H9 (cell line): ENCODE data around the gene SSB. TPM values are rescaled to one million over a fixed set of nuclear protein-coding genes. Genes with fewer than 3 reads are reported as not detected.

Source experiments
- DNase-seq: peaks from one replicate; pipeline ENCODE4 v3.0.0-alpha.2; 2017
- H2AFZ ChIP-seq: one replicate; pipeline ENCODE4 v1.6.1; 2013; ENCODE audit warnings: mild to moderate bottlenecking, low read length, control low read depth, moderate library complexity
- H2AK5ac ChIP-seq: 2 replicates; pipeline ENCODE4 v1.6.1; 2013; ENCODE audit warnings: low read length, control low read depth, mixed read lengths; ENCODE audit not compliant: insufficient read length
- H2BK120ac ChIP-seq: one replicate; pipeline ENCODE4 v1.6.1; 2013; ENCODE audit warnings: low read depth, mild to moderate bottlenecking, low read length, control low read depth, inconsistent platforms; ENCODE audit not compliant: poor library complexity, severe bottlenecking
- H2BK12ac ChIP-seq: 2 replicates; pipeline ENCODE4 v1.6.1; 2013; ENCODE audit warnings: low read length, control low read depth, mixed read lengths, low read depth; ENCODE audit not compliant: insufficient read length
- H2BK15ac ChIP-seq: 2 replicates; pipeline ENCODE4 v1.6.1; 2013; ENCODE audit warnings: low read depth, low read length, control low read depth
- H2BK20ac ChIP-seq: one replicate; pipeline ENCODE4 v1.6.1; 2013; ENCODE audit warnings: low read depth, mild to moderate bottlenecking, low read length, control low read depth, inconsistent platforms; ENCODE audit not compliant: poor library complexity, severe bottlenecking
- H2BK5ac ChIP-seq: 2 replicates; pipeline ENCODE4 v1.6.1; 2013; ENCODE audit warnings: low read length, control low read depth, mixed read lengths; ENCODE audit not compliant: insufficient read length
- H3K14ac ChIP-seq: 2 replicates; pipeline ENCODE4 v1.6.1; 2013; ENCODE audit warnings: low read length, control low read depth; ENCODE audit not compliant: insufficient read depth
- H3K18ac ChIP-seq: 2 replicates; pipeline ENCODE4 v1.6.1; 2013; ENCODE audit warnings: low read depth, mild to moderate bottlenecking, mixed read lengths, low read length, control low read depth; ENCODE audit not compliant: insufficient read length
- H3K23ac ChIP-seq: 2 replicates; pipeline ENCODE4 v1.6.1; 2013; ENCODE audit warnings: low read length, control low read depth, mixed read lengths, low read depth; ENCODE audit not compliant: insufficient read length
- H3K23me2 ChIP-seq: 2 replicates; pipeline ENCODE4 v1.6.1; 2013; ENCODE audit warnings: low read depth, mild to moderate bottlenecking, mixed read lengths, low read length, control low read depth; ENCODE audit not compliant: insufficient read length, poor library complexity, severe bottlenecking
- H3K27ac ChIP-seq: 2 replicates; pipeline ENCODE4 v1.5.1; 2013; ENCODE audit warnings: low read length, control low read depth, mixed read lengths, low read depth; ENCODE audit not compliant: insufficient read length
- H3K27me3 ChIP-seq: 2 replicates; pipeline ENCODE4 v1.6.1; 2013; ENCODE audit warnings: low read length, control low read depth, inconsistent platforms; ENCODE audit not compliant: insufficient read depth
- H3K4ac ChIP-seq: 2 replicates; pipeline ENCODE4 v1.6.1; 2013; ENCODE audit warnings: low read depth, mild to moderate bottlenecking, control low read depth, inconsistent platforms, low read length, moderate library complexity
- H3K4me1 ChIP-seq: 2 replicates; pipeline ENCODE4 v1.6.1; 2013; ENCODE audit warnings: low read length, control low read depth, inconsistent platforms; ENCODE audit not compliant: insufficient read depth
- H3K4me2 ChIP-seq: 2 replicates; pipeline ENCODE4 v1.6.1; 2013; ENCODE audit warnings: low read length, control low read depth, mixed read lengths; ENCODE audit not compliant: insufficient read length, insufficient read depth
- H3K56ac ChIP-seq: 2 replicates; pipeline ENCODE4 v1.6.1; 2013; ENCODE audit warnings: low read depth, mild to moderate bottlenecking, mixed read lengths, low read length, control low read depth; ENCODE audit not compliant: insufficient read length
- H3K79me1 ChIP-seq: 2 replicates; pipeline ENCODE4 v1.6.1; 2013; ENCODE audit warnings: low read depth, mild to moderate bottlenecking, moderate library complexity, low read length, control low read depth, inconsistent platforms; ENCODE audit not compliant: insufficient read depth, poor library complexity, severe bottlenecking
- H3K79me2 ChIP-seq: 2 replicates; pipeline ENCODE4 v1.6.1; 2013; ENCODE audit warnings: low read length, control low read depth, inconsistent platforms; ENCODE audit not compliant: insufficient read depth
- H3K9ac ChIP-seq: 2 replicates; pipeline ENCODE4 v1.6.1; 2013; ENCODE audit warnings: low read length, control low read depth, mixed read lengths; ENCODE audit not compliant: insufficient read length; ENCODE audit errors: extremely low read depth
- H3K9me3 ChIP-seq: one replicate; pipeline ENCODE4 v1.6.1; 2013; ENCODE audit warnings: low read depth, low read length, inconsistent platforms; ENCODE audit not compliant: control insufficient read depth
- H3T11ph ChIP-seq: one replicate; pipeline ENCODE4 v1.6.1; 2013; ENCODE audit warnings: mild to moderate bottlenecking, low read length, control low read depth, inconsistent platforms
- H4K20me1 ChIP-seq: one replicate; pipeline ENCODE4 v1.6.1; 2013; ENCODE audit not compliant: control insufficient read depth, insufficient read length, insufficient read depth
- H4K5ac ChIP-seq: 2 replicates; pipeline ENCODE4 v1.6.1; 2013; ENCODE audit warnings: low read depth, mild to moderate bottlenecking, mixed read lengths, low read length, control low read depth; ENCODE audit not compliant: insufficient read length
- H4K8ac ChIP-seq: replicated peaks from 2 replicates; pipeline ENCODE4 v1.6.1; 2013; ENCODE audit warnings: low read length, control low read depth, mixed read lengths, low read depth; ENCODE audit not compliant: insufficient read length
- H4K91ac ChIP-seq: 2 replicates; pipeline ENCODE4 v1.6.1; 2013; ENCODE audit warnings: low read depth, mild to moderate bottlenecking, moderate library complexity, mixed read lengths, low read length, control low read depth; ENCODE audit not compliant: insufficient read length
- H3K27ac Mint-ChIP-seq, 3 experiments: 2 replicates in 2 of 3; 3 replicates in 1 of 3; pipeline ENCODE4 v1.8.0; 2020 to 2021; ENCODE audit warnings: mixed read lengths in 3 of 3, mild to moderate bottlenecking in 1 of 3, moderate library complexity in 1 of 3
- H3K27me3 Mint-ChIP-seq: 2 replicates; pipeline ENCODE4 v1.8.0; 2021; ENCODE audit warnings: low read depth, mild to moderate bottlenecking, moderate library complexity, mixed read lengths
- H3K36me3 Mint-ChIP-seq, 3 experiments: 2 replicates in 2 of 3; 3 replicates in 1 of 3; pipeline ENCODE4 v1.8.0; 2020 to 2021; ENCODE audit warnings: low read depth in 3 of 3, mixed read lengths in 3 of 3; ENCODE audit not compliant: insufficient read depth in 1 of 3
- H3K4me1 Mint-ChIP-seq, 2 experiments: 2 replicates each; pipeline ENCODE4 v1.8.0; 2020; ENCODE audit warnings: mixed read lengths in 2 of 2
- H3K4me3 Mint-ChIP-seq, 2 experiments: 2 replicates in 1 of 2; 3 replicates in 1 of 2; pipeline ENCODE4 v1.8.0; 2020 to 2021; ENCODE audit warnings: mild to moderate bottlenecking in 2 of 2, mixed read lengths in 2 of 2, moderate library complexity in 1 of 2
- H3K9me3 Mint-ChIP-seq, 2 experiments: 2 replicates in 1 of 2; 3 replicates in 1 of 2; pipeline ENCODE4 v1.8.0; 2020; ENCODE audit warnings: mild to moderate bottlenecking in 2 of 2, mixed read lengths in 2 of 2, moderate library complexity in 1 of 2
- CTCF ChIP-seq: fragments of 200-600 bp; sonication (generic); conservative IDR thresholded peaks from 3 replicates; pipeline ENCODE4 v1.8.0; 2021; ENCODE audit warnings: antibody characterized with exemption, mild to moderate bottlenecking
- WGBS: extraction: QIAGEN DNeasy Blood & Tissue Kit; methylation state at CpG from one replicate; pipeline ENCODE4 v1.1.7; 2013; ENCODE audit warnings: missing lambda C conversion rate, low lambda C conversion rate, mixed read lengths; ENCODE audit not compliant: insufficient read length; ENCODE audit errors: extremely low coverage; 5-methylcytosine and 5-hydroxymethylcytosine counted together
- total RNA-seq: library from RNA; stranded (reverse); gene quantifications from 2 replicates; pipeline ENCODE4 v1.2.1, GENCODE V29; 2021

SSB gene
- total RNA-seq, 1 experiment from 2014 or later = 248 TPM

DNA sequence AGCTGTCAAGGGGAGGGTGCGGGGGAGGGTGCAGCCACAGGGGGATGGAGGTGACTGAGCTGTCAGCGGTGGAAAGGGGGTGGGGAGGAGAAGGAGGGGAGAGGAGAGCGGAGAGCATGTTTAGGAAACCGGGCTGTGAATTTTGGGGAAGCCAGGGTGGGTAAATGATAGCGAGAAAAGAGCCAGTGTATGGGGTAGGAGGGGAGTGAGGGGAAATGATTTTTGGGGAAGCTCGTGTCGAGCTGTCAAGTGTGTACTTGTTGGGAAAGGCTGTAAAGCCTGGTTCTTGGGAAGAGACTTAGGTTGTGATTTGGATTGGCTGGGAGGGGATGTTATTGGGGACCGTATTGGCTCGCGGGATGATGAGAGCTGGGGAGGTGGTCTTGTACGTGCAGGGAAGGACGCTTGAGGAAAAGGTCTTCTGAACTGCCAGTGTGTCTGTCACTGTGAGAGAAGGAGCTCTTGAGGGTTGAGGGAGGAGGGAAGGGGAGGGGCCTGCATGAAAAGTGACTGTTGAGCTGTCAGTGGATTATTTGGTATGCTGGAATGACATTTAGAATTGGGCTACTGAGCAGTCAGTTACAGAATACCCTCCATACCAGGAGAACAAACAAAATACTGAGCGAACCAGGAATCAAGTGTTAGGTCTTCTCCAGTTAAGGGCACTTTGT lies 29.6 kb downstream of the SSB start:
- peaks cover 4 to 12% (median 12%) of the 10 kb centered on the region in 3 experiments for H3K36me3 Mint-ChIP-seq
- Histone ChIP-seq H4K91ac (no peak overlapping the region), H3K27ac (no peak overlapping the region), H3K79me2 (peaks cover 6% of the 10 kb centered on the region), H2AK5ac (no peak overlapping the region), H3K79me1 (peaks cover 6% of the 10 kb centered on the region), H3T11ph (no peak overlapping the region), H4K5ac (no peak overlapping the region), H2BK15ac (no peak overlapping the region), H2BK120ac (no peak overlapping the region), H4K8ac (no peak overlapping the region), H3K56ac (no peak overlapping the region), H4K20me1 (peaks cover 3% of the 10 kb centered on the region), H3K9me3 (no peaks in the 10 kb centered on the region), H3K18ac (no peak overlapping the region), H2BK12ac (no peak overlapping the region), H3K14ac (no peak overlapping the region; the same call in 1 of the 2 replicates), H3K4me2 (peak overlapping the region; percentile 88), H3K9ac (peak overlapping the region; percentile 56), H3K4ac (no peak overlapping the region), H3K23me2 (peaks cover 11% of the 10 kb centered on the region), H2AFZ (no peak overlapping the region), H3K23ac (no peak overlapping the region), H3K27me3 (no peaks in the 10 kb centered on the region), H2BK20ac (no peak overlapping the region), H3K4me1 (no peaks in the 10 kb centered on the region), H2BK5ac (no peak overlapping the region)
- peaks cover 0 to 3% of the 10 kb centered on the region in 2 experiments; a peak in 2 of 5 replicates for H3K9me3 Mint-ChIP-seq
- peaks cover 19 to 21% of the 10 kb centered on the region in 2 experiments for H3K4me1 Mint-ChIP-seq
- TF ChIP-seq CTCF = no peak
- no peak overlapping the region; a peak in 1 of 7 replicates for H3K27ac Mint-ChIP-seq
- no peak for DNase-seq
- H3K4me3 Mint-ChIP-seq = peak overlapping the region; percentile 80 to 92
- no CpG with 5 or more reads among the region's 13 CpGs for WGBS
- H3K27me3 Mint-ChIP-seq = peaks cover 9% of the 10 kb centered on the region
